Measurements from ENCODE around the gene STIMATE. TPM values are rescaled to one million over a fixed set of nuclear protein-coding genes. Genes with fewer than 3 reads are reported as not detected.

STIMATE gene
- total RNA-seq, 2 experiments from 2014 or later = 43.3 to 47.8 TPM

Small RNA genes lying within 50 kb of the gene (microRNA-seq; reads per million reads assigned to microRNA genes)
- gene MIR8064 = not detected

Other genes starting within 250 kb of the STIMATE start
- 10 to 100 TPM; 69.7 to 73.3 TPM for gene PBRM1, start 211.6 kb downstream of the STIMATE start, total RNA-seq
- gene GNL3, start 211.5 kb downstream of the STIMATE start, total RNA-seq = 100 to 1,000 TPM in 1 of 2 experiments, 10 to 100 TPM in 1; 86.8 to 116 TPM
- 10 to 100 TPM; 37.0 to 46.3 TPM for gene GLT8D1, start 191.8 kb downstream of the STIMATE start, total RNA-seq
- 100 to 1,000 TPM in 1 of 2 experiments, 10 to 100 TPM in 1; 87.3 to 106 TPM for gene SPCS1, start 191.4 kb downstream of the STIMATE start, total RNA-seq
- gene NEK4, start 126.6 kb downstream of the STIMATE start, total RNA-seq = 10 to 100 TPM; 26.7 to 27.9 TPM
- gene ITIH1, start 119.9 kb downstream of the STIMATE start, total RNA-seq = not detected
- not detected for gene ITIH3, start 102.8 kb downstream of the STIMATE start, total RNA-seq
- 10 to 100 TPM; 18.0 to 24.9 TPM for gene ITIH4, start 66.9 kb downstream of the STIMATE start, total RNA-seq
- gene MUSTN1, start 62.5 kb downstream of the STIMATE start, total RNA-seq = 1 to 10 TPM in 1 of 2 experiments, under 1 TPM in 1; 0.40 to 3.0 TPM
- 10 to 100 TPM; 25.9 to 29.7 TPM for gene SFMBT1, start 148.5 kb upstream of the STIMATE start, total RNA-seq
- gene RFT1, start 232.9 kb upstream of the STIMATE start, total RNA-seq = 10 to 100 TPM; 32.4 to 38.3 TPM

Data from activated CD8-positive, alpha-beta memory T cell treated with anti-CD3 and anti-CD28 coated beads, Interleukin-2, amount 10 ng/mL, durations not matched to agents 7 days and 5 days (primary cell).